Lung (tissue), 12 donors: ENCODE measurements around the gene OGFR. TPM values are rescaled to one million over a fixed set of nuclear protein-coding genes. Genes with fewer than 3 reads are reported as not detected.

Source experiments
- ATAC-seq: fragments of 200-7000 bp; cut with Tn5 transposase; one replicate; pipeline ENCODE4 v1.9.1; 2020; ENCODE audit warnings: moderate number of reproducible peaks; ENCODE audit not compliant: insufficient read depth, low FRiP score
- DNase-seq, 3 donors: peaks; one replicate each; pipeline ENCODE4 v3.0.0-alpha.2; 2013 to 2017
- H3K27ac ChIP-seq, 2 donors: one replicate each; pipeline ENCODE4 v1.5.1; 2013; ENCODE audit warnings: mild to moderate bottlenecking in 2 of 2, moderate library complexity in 2 of 2, control low read depth in 1 of 2, inconsistent platforms in 1 of 2, low read depth in 1 of 2, low read length in 1 of 2
- H3K27me3 ChIP-seq, 3 donors: one replicate each; pipeline ENCODE4 v1.5.1; 2013; ENCODE audit warnings: low read length in 2 of 3; ENCODE audit not compliant: control insufficient read depth in 3 of 3, insufficient read depth in 3 of 3
- H3K36me3 ChIP-seq, 4 donors: one replicate each; pipeline ENCODE4 v1.5.1; 2013; ENCODE audit warnings: low read length in 4 of 4, mild to moderate bottlenecking in 1 of 4, moderate library complexity in 1 of 4; ENCODE audit not compliant: control insufficient read depth in 4 of 4, insufficient read depth in 4 of 4
- H3K4me1 ChIP-seq, 5 donors: one replicate each; pipeline ENCODE4 v1.5.1; 2013; ENCODE audit warnings: low read length in 5 of 5, mild to moderate bottlenecking in 2 of 5, moderate library complexity in 1 of 5; ENCODE audit not compliant: control insufficient read depth in 5 of 5, insufficient read depth in 5 of 5
- H3K4me3 ChIP-seq: one replicate; pipeline ENCODE4 v1.5.1; 2013; ENCODE audit warnings: mild to moderate bottlenecking, control low read depth, moderate library complexity
- H3K9ac ChIP-seq, 2 donors: one replicate each; pipeline ENCODE4 v1.5.1; 2013; ENCODE audit warnings: low read length in 2 of 2, control low read depth in 1 of 2; ENCODE audit not compliant: insufficient read depth in 1 of 2
- H3K9me3 ChIP-seq, 4 donors: one replicate each; pipeline ENCODE4 v1.5.1; 2013; ENCODE audit warnings: low read length in 3 of 4, mild to moderate bottlenecking in 1 of 4, moderate library complexity in 1 of 4; ENCODE audit not compliant: control insufficient read depth in 4 of 4, insufficient read depth in 3 of 4
- WGBS, 2 donors: extraction: QIAGEN DNeasy Blood & Tissue Kit; methylation state at CpG; one replicate each; pipeline ENCODE4 v1.1.7; 2013; 5-methylcytosine and 5-hydroxymethylcytosine counted together
- polyA plus RNA-seq, 2 donors: library from polyadenylated mRNA; stranded (reverse); fragments of 200-250 nt; gene quantifications; one replicate each; pipeline ENCODE4 v1.2.1, GENCODE V29; 2013
- total RNA-seq, 2 donors: library from RNA; depleted of rRNA in 1 of 2; stranded (reverse); fragments of >200 nt in 1 of 2; gene quantifications; one replicate each; pipeline ENCODE4 v1.2.1, GENCODE V29; 2014 to 2021
- TF ChIP-seq, protein P1 (sequence below): IDR thresholded peaks from 2 replicates; pipeline ENCODE4 v1.5.1; 2012; ENCODE audit warnings: mild to moderate bottlenecking; ENCODE audit errors: control extremely low read depth, extremely low read depth
- donor health status: control.
- donor health status: control.
- donor health status: Bipolar disorder and iron deficiency.
- donor health status: healthy.
- donor health status: DM: yes; HTN: yes; CAD: no.

The OGFR gene
- total and polyA plus RNA-seq, 4 donors = 38.0 to 73.1 (median 63.9) TPM

DNA sequence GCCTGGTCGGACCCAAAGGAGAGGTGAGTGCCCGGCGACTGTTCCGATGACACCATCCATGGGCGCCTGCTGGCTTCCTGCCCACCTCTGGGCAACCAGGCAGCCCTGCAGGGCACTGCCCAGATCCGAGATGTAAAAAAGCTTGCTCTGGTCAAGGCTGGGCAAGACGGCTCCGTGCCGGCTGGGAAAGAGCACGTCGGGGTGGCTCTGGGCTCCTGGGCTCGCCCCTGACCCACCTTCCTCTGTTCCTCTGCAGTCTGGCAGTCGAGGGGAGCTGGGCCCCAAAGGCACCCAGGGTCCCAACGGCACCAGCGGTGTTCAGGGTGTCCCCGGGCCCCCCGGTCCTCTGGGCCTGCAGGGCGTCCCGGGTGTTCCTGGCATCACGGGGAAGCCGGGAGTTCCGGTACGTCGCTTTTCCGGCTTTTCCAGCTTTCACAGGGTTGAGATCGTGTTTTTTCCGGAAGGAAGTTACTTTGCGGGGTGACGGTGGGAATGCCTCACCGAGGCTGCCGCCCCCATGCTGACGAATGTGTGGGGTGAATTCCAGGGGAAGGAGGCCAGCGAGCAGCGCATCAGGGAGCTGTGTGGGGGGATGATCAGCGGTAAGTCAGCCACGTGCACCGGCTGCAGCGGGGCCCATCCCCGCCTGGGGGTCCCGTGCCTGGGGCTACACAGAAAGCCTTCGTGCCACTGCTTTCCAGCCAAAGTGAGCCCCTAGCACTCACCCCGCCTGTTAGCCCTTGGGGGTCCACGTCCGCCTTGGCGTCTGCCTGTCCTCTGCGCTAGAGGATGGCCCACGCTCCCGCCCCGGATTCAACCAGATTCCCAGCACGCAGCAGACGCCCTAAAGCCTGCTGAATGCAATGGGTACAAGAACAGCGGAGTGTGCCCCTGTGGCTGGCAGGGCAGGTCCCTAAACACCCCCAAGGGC lies 31.6 kb downstream of the OGFR start:
- H3K9me3 ChIP-seq = no peaks in the 10 kb centered on the region
- H3K4me3 ChIP-seq = no peak overlapping the region
- H3K27me3 ChIP-seq = no peaks in the 10 kb centered on the region
- TF ChIP-seq, protein P1, sequence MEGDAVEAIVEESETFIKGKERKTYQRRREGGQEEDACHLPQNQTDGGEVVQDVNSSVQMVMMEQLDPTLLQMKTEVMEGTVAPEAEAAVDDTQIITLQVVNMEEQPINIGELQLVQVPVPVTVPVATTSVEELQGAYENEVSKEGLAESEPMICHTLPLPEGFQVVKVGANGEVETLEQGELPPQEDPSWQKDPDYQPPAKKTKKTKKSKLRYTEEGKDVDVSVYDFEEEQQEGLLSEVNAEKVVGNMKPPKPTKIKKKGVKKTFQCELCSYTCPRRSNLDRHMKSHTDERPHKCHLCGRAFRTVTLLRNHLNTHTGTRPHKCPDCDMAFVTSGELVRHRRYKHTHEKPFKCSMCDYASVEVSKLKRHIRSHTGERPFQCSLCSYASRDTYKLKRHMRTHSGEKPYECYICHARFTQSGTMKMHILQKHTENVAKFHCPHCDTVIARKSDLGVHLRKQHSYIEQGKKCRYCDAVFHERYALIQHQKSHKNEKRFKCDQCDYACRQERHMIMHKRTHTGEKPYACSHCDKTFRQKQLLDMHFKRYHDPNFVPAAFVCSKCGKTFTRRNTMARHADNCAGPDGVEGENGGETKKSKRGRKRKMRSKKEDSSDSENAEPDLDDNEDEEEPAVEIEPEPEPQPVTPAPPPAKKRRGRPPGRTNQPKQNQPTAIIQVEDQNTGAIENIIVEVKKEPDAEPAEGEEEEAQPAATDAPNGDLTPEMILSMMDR = no peak
- H3K4me1 ChIP-seq = peaks cover 0 to 20% (median 7%) of the 10 kb centered on the region in 5 donors
- WGBS, 2 donors = 73 to 81% methylated on average over 47 to 52 of the region's 52 CpGs
- H3K9ac ChIP-seq = no peak overlapping the region
- ATAC-seq (no peak), DNase-seq (no peak)
- no peak overlapping the region for H3K27ac ChIP-seq
- peaks cover 0 to 2% (median 0%) of the 10 kb centered on the region in 4 donors for H3K36me3 ChIP-seq

DNA sequence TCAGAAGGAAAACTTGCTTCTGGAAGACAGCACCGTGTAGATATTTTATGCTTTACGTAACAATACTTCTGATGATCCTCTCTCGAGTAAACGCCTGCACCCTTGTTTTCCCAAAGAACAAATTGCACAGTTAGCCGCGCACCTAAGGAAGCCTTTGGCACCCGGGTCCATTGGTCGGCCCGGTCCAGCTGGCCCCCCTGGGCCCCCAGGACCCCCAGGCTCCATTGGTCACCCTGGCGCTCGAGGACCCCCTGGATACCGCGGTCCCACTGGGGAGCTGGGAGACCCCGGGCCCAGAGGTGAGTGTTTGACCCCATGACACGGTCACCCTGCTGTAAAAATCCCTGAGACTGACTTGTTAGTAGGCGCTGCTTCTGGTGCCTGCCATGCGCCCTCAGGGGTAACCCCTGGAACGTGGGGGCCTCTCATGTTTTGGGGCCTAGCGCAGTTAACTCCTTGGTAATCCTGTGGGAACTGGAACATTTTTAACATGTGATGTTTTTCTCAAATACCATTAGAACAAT lies 32.4 kb downstream of the OGFR start:
- Histone ChIP-seq H3K9ac (no peak overlapping the region), H3K4me3 (no peak overlapping the region), H3K9me3 (no peaks in the 10 kb centered on the region), H3K27me3 (no peaks in the 10 kb centered on the region), H3K4me1 (peaks cover 0 to 12% (median 0%) of the 10 kb centered on the region in 5 donors), H3K27ac (no peak overlapping the region), H3K36me3 (peaks cover 0 to 3% (median 0%) of the 10 kb centered on the region in 4 donors)
- ATAC-seq (no peak), DNase-seq (no peak)
- 92 to 94% methylated on average over 19 of the region's 19 CpGs for WGBS, 2 donors
- TF ChIP-seq, protein P1 = no peak

DNA sequence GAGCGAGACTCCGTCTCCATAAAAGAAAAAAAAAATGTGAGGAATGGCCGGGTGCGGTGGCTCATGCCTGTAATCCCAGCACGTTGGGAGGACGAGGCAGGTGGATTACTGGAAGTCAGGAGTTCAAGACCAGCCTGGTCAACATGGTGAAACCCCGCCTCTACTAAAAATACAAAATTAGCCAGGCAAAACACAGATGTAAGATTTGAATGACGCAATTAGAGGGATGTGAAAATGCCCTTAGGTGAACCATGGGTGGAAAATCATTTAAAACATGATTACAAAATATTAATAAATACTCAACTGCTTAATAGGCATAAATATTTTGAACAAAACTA lies 33.1 kb downstream of the OGFR start:
- H3K27ac ChIP-seq = no peak overlapping the region
- H3K9ac ChIP-seq = no peak overlapping the region
- no peak overlapping the region for H3K4me3 ChIP-seq
- peaks cover 0 to 3% (median 0%) of the 10 kb centered on the region in 4 donors for H3K36me3 ChIP-seq
- DNase-seq (no peak), ATAC-seq (no peak)
- WGBS, 2 donors = 69 to 82% methylated on average over 8 of the region's 8 CpGs
- no peaks in the 10 kb centered on the region for H3K27me3 ChIP-seq
- TF ChIP-seq, protein P1 = no peak
- peaks cover 0 to 6% (median 0%) of the 10 kb centered on the region in 5 donors for H3K4me1 ChIP-seq
- no peaks in the 10 kb centered on the region for H3K9me3 ChIP-seq
